Hepatocyte (in vitro differentiated cells): ENCODE results near the gene BMP2.

Experiments used
- CTCF ChIP-seq: fragments of 200-600 bp; sonication (generic); IDR thresholded peaks from 2 replicates; pipeline ENCODE4 v1.5.1; 2016; ENCODE audit warnings: antibody characterized with exemption, mild to moderate bottlenecking; ENCODE audit not compliant: poor library complexity
- EZH2 ChIP-seq: fragments of 200-600 bp; sonication (generic); IDR thresholded peaks from 2 replicates; pipeline ENCODE4 v1.6.1; 2016; ENCODE audit warnings: antibody characterized with exemption, mild to moderate bottlenecking, borderline replicate concordance
- EZH2phosphoT487 ChIP-seq: fragments of 200-600 bp; sonication (generic); IDR thresholded peaks from one replicate; pipeline ENCODE4 v1.6.1; 2018; ENCODE audit warnings: antibody characterized with exemption, mild to moderate bottlenecking, low read depth, moderate library complexity; ENCODE audit not compliant: unreplicated experiment, severe bottlenecking

GRCh38 chr20:6732001-6732447 lies 35.5 kb upstream of the BMP2 start:
- no peak for TF ChIP-seq EZH2phosphoT487
- no peak for TF ChIP-seq CTCF
- TF ChIP-seq EZH2 = no peak
